HTERT RPE-1 (cell line): ENCODE measurements around the gene STARD13.

ENCODE experiments used
- in situ Hi-C: fragments of 300-500 bp; cut with MboI; formaldehyde crosslinking; loops from 4 replicates; pipeline ENCODE4 v1.14.3; 2020; ENCODE audit warnings: low sequenced_read_pairs

Gene STARD13

DNA sequence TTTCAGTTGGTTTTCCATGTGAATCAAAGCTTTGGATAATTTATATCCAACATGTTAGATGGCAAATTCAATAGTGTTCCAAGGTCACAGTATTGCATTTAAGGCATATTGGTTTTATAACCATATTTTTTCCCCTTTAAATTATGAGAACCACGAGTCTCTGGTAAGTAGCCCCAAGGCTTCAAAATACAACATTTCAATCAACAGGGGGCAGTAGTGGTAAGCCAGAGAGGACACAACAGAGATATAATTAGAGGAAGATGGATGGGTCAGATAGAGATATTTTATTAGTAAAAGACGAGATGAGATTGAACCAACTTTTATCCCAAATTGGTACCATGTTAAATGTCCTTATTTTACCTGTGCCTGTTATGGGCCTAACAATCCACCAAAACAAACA is 216.2 kb downstream of the STARD13 start:
- in situ Hi-C loops, result no loop called here

DNA sequence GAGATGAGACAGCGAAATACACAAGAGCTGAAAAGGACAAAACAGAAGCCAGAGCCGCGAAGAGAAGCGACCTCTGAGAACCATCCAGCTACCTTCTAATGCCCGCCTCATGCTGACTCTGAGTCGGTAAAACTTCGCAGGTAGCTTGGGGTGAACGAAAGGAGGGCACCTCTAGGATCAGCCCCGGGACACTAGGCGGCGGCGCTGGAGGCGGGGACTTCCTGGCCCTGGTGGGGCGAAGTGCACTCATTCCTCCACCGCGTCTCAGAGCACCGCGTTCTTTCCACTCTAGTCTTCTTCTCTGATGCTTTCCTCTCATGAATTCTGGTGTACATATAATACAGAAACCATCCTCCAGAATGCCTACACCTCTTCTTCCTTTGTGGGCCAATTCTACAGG is 219.2 kb downstream of the STARD13 start:
- in situ Hi-C loops, result no loop called here

GRCh38 chr13:33060815-33061214 is 224.7 kb downstream of the STARD13 start:
- in situ Hi-C loops, result no loop called here

GRCh38 chr13:33058776-33059327 is 226.7 kb downstream of the STARD13 start:
- in situ Hi-C loops, result no loop called here

DNA sequence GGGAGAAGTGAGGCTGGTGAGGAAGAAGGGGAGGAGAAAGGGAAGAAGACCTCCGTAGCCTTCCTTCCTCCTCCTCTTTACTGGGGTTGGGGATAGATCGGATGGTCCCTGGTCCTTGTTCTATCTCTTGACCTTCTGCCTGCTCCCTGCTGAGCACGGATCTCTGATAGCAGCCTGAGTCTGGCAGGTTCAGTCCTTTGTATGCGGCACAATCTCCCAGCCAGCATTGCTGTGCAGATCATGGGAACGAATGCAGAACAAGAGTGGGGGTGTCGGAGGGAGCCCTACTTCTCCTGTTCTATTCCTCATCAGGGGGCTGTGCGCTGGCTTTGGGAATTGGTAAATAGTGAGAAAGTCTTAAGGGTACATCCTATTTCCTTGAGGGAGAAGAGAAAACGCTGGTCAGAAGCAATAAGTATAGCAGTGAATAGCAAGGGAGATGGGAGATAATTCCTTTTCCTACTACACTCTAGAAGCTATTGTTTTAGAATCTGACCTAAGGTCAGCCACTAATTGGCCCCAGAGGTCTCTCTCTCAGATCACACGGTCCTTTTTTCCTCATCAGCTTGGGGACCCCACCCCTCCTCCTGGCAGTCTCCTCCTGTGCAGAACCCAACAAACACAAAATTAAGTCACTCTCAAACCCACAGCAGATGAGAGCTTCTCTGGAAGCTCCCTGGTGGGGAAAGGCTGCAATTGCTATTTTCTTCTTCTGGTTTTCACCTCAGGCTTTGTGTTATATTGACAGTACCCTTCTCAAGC is 228.4 kb downstream of the STARD13 start:
- in situ Hi-C loops, result no loop called here

DNA sequence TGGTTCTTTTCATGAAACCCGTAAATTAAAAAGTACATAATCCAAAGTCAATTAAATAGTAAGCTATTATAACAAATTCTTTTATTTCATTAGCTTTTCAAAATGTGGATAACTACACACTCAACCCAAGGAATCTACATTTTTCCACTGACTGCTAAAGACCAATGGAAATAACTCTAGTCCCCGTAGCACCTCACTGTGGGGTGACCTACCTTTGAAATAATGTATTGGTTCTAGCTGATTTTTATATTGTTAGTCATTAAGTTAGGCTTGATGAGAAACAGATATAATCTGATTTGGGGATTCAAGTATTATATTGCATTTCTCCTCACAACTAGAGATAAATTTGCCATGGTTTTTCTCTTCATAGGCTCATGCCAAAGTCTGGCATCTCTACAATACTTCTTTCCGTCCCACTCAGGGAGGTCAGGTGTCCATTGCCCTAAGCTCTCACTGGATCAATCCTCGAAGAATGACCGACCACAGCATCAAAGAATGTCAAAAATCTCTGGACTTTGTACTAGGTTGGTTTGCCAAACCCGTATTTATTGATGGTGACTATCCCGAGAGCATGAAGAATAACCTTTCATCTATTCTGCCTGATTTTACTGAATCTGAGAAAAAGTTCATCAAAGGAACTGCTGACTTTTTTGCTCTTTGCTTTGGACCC is 232.0 kb downstream of the STARD13 start:
- in situ Hi-C loops, result no loop called here
